Right cardiac atrium (tissue), 5 donors: ENCODE results near the gene STARD13. TPM values are rescaled to one million over a fixed set of nuclear protein-coding genes. Genes with fewer than 3 reads are reported as not detected.

Source experiments
- ATAC-seq, 2 donors: fragments of 200-7000 bp; cut with Tn5 transposase; one replicate each; pipeline versions ENCODE4 v1.8.0 to v1.9.1; 2020; ENCODE audit warnings: moderate library complexity in 2 of 2, mild to moderate bottlenecking in 1 of 2
- DNase-seq, 3 donors: peaks; one replicate each; pipeline ENCODE4 v3.0.0-alpha.2; 2020
- H3K27ac ChIP-seq: one replicate; pipeline ENCODE4 v1.5.1; 2013; ENCODE audit warnings: mild to moderate bottlenecking, low read length, control low read depth, moderate library complexity
- H3K27me3 ChIP-seq: one replicate; pipeline ENCODE4 v1.6.1; 2013; ENCODE audit not compliant: control insufficient read depth, insufficient read depth
- H3K4me1 ChIP-seq: one replicate; pipeline ENCODE4 v1.6.1; 2013; ENCODE audit warnings: low read length; ENCODE audit not compliant: control insufficient read depth, insufficient read depth
- H3K4me3 ChIP-seq: one replicate; pipeline ENCODE4 v1.5.1; 2013; ENCODE audit warnings: low read length, control low read depth
- H3K9me3 ChIP-seq: one replicate; pipeline ENCODE4 v1.6.1; 2013; ENCODE audit warnings: low read length; ENCODE audit not compliant: control insufficient read depth
- WGBS: extraction: QIAGEN DNeasy Blood & Tissue Kit; methylation state at CpG from one replicate; pipeline ENCODE4 v1.1.7; 2013; 5-methylcytosine and 5-hydroxymethylcytosine counted together
- intact Hi-C, 4 donors: fragments of 100-400 bp; cut with DNase I; formaldehyde crosslinking; loops; one replicate each; pipeline versions ENCODE4 v1.11.0 to v1.14.0; 2022 to 2023
- polyA plus RNA-seq: library from polyadenylated mRNA; stranded (reverse); fragments of 200-250 nt; gene quantifications from one replicate; pipeline ENCODE4 v1.2.3, GENCODE V29; 2013
- total RNA-seq, 4 donors: library from RNA; stranded (reverse); fragmentation: NEBNext Ultra II Directional; extraction: Animal tissue kit (Norgen Biotek cat#: 25700); gene quantifications; one replicate each; pipeline ENCODE4 v1.2.1, GENCODE V29; 2021
- donor health status: healthy with polysubstance abuse.
- donor health status: DM: no; HTN: yes; CAD: no.
- donor health status: DM: no; HTN: no; CAD: no.
- donor health status: DM: no; HTN: yes; CAD: no; lungs with severe emphysema.
- donor health status: DM: yes; HTN: yes; CAD: no.

Gene STARD13
- total and polyA plus RNA-seq, 5 donors: 9.6 to 35.7 (median 27.3) TPM

DNA sequence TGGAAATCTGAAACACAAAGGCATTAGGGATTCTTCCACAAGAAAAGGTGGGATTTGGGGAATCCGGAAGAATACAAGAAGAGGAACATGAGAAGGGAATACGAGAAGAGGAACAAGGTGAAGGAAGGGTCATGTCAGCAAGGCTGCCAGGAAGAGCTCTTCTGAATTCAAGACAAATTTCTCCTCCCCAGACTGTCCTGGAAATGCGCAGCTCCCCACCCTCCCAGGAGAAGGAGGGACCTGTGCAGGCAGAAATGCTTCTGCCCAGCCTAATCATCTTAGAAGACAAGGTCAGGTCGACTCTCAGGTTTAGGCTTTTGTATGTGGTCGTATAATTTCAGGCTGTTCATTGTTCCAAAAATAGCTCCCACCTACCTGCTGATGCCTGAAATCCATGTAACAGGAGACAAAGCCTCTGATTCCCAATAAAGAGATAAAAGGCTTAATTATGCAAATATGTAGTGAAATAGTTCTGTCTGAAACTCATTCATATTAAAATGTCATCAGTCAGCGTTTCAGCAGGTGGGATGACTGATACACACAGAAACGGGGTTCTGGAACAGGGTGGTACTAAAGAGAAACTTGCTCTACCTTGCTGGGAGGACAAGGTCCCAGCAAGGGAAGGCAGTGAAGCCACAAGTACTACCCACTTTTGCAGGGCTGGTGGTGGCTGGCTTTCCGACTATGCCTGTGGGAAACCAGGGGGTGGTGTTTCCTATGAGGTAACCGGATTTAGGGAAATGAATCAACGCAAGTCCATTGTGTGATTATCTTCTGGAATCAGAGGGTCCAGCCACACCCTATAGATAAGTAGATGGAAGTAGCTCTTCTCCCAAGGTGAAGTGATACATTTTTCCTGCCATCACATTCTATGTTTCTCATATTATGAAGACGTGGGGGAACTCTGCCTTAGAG is 193.2 kb downstream of the STARD13 start:
- peak; percentile 43 to 89 for ATAC-seq
- Histone ChIP-seq H3K9me3 (no peaks in the 10 kb centered on the region), H3K27me3 (no peaks in the 10 kb centered on the region), H3K4me3 (no peak overlapping the region), H3K27ac (no peak overlapping the region), H3K4me1 (peaks cover 2% of the 10 kb centered on the region)
- WGBS: 73% methylated on average over 11 of the region's 11 CpGs
- intact Hi-C loops: no loop called here
- peak in 1 of 3 donors; percentile 22 for DNase-seq

DNA sequence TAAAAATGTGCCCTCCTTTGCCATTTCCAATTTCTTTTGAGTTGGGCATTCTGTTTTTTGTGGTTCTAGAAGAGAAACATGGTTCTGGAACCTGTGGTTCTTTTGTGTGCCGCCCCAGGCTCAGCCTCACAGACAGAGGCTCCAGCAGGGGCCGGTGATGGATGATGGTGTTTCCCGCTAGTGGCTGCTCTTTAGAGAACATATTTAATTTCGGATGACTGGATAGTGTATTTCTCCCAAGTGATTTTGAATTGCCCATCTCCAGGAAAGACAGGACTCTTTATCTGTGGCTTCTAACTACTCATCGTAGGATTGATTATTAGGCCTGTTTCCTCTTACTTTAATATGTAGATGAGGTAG is 194.2 kb downstream of the STARD13 start:
- Histone ChIP-seq H3K27me3 (no peaks in the 10 kb centered on the region), H3K27ac (no peak overlapping the region), H3K4me3 (no peak overlapping the region), H3K4me1 (peaks cover 2% of the 10 kb centered on the region), H3K9me3 (no peaks in the 10 kb centered on the region)
- no peak for DNase-seq
- intact Hi-C loops: no loop called here
- 95% methylated on average over 5 of the region's 5 CpGs for WGBS
- no peak for ATAC-seq

DNA sequence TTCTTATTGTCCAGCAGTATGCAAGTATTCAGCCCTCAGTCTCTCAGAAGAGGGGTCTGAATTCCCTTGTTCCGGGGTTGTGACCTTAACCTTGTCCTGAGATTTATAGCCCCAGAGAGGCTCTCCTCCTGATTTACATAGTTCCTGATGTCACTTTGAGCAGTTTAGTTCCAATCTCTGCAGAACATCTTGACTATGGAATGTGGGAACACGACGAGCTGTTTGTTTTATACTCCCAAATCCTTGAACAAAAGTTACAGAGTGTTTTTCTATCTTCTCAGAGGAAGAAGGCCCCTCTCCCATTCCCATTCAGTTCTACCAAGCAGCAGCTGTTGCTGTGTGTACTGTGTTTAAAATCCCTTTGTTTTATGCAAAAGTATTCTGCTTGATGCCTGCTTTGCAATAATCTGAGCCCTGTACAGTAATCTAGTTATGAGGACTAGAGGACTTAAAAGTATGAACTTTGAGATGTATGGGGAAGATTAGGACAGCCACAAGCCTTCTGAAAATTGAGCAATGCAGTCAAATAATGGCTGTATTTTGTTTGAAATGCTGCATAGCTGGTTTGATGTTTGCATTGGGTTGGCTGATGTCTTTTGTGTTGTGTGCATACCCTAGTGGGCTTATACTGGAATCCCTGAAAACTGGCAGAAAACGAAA is 194.7 kb downstream of the STARD13 start:
- DNase-seq: no peak
- WGBS: 56% methylated on average over 4 of the region's 4 CpGs

DNA sequence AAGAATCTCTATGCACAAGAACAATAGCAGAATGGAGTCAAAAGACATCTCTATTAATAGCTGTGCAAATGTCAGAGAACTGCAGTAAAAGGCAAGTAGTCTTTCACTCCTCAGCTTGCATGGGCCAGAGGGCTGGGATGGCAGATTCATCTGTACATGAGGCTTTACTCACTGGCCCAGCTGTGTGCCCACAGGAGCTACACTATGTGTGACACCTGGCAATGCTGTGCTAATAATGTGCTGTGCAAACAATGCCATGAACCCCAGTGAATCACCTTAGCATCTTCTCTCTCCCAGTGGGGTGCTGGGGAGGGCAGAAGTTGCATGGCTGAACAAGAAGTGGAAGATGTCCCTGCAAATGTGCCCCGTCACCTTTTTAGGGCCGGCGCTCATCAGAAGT is 196.2 kb downstream of the STARD13 start:
- ATAC-seq (no peak), DNase-seq (no peak)
- Histone ChIP-seq H3K4me3 (no peak overlapping the region), H3K9me3 (no peaks in the 10 kb centered on the region), H3K4me1 (peaks cover 2% of the 10 kb centered on the region), H3K27ac (no peak overlapping the region), H3K27me3 (no peaks in the 10 kb centered on the region)
- WGBS: 97% methylated on average over 3 of the region's 3 CpGs
- intact Hi-C loops: no loop called here

More for the DNA sequence above, 194.7 kb downstream of the STARD13 start:
- peaks cover 2% of the 10 kb centered on the region for H3K4me1 ChIP-seq
- H3K9me3 ChIP-seq: no peaks in the 10 kb centered on the region
- intact Hi-C loops: no loop called here
- no peak overlapping the region for H3K27ac ChIP-seq
- H3K27me3 ChIP-seq: no peaks in the 10 kb centered on the region
- peak in 1 of 2 donors; percentile 17 for ATAC-seq
- H3K4me3 ChIP-seq: no peak overlapping the region

DNA sequence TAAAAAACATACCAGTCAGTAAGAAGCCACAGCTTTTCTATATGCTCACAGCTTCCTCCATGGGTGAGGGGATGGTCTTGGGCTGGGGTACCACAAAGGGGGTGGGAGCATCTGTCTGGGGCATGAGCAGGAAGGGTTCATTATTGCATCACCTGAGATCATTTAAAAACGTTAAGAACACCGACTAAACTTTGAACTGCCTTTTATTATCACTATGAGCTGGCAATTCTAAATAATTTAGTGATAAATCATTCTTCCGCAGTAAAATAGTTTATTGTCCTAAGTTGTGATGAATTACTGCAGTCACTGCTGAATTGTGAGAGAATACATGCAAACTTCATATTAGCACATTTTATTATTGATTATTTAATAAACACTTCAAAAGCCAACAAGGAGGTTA is 197.8 kb downstream of the STARD13 start:
- Histone ChIP-seq H3K9me3 (no peaks in the 10 kb centered on the region), H3K4me3 (no peak overlapping the region), H3K4me1 (peaks cover 2% of the 10 kb centered on the region), H3K27me3 (no peaks in the 10 kb centered on the region), H3K27ac (no peak overlapping the region)
- DNase-seq (no peak), ATAC-seq (no peak)
- intact Hi-C loops: no loop called here
- 67% methylated on average over 3 of the region's 3 CpGs for WGBS

DNA sequence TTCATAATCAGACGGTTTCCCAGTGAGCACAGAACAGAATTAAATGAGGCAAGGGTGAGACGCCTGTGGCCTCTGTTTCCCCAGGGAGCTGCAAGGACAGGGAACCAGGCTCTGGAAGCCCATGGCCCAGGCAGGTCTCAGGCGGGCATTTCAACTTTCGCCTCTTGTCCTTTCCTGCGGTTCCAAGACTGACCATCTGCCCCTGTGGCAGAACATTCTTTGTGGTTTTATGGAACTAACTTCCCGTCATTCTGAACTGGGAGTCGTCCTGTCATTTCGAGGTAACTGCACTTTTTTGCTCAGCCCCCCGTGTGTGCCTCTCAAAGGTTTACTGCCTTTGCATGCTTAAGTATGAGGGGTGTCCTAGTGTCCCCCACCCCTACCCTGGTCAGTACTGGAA is 198.5 kb downstream of the STARD13 start:
- Histone ChIP-seq H3K4me3 (no peak overlapping the region), H3K27me3 (no peaks in the 10 kb centered on the region), H3K27ac (no peak overlapping the region), H3K9me3 (no peaks in the 10 kb centered on the region), H3K4me1 (peaks cover 2% of the 10 kb centered on the region)
- intact Hi-C loops: no loop called here
- ATAC-seq: no peak
- 89% methylated on average over 9 of the region's 9 CpGs for whole genome bisulfite sequencing
- DNase-seq: no peak

DNA sequence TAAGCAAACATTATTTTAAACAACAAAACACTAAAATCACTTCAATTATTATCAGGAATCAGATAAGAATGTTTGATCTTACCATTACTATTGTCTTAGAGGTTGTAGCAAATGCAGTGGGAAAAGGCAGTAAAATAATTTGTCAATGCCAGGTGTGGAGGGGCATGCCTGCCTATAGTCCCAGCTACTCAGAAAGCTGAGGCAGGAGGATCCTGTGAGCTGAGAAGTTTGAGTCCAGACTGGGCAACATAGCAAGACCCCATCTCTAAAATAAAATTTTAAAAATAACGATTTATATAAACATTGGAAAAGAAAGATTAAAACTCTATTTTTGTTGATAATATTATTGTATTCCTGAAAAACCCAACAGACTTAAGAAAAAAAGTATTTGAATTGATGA is 202.5 kb downstream of the STARD13 start:
- WGBS: 96% methylated on average over 1 of the region's 1 CpG
- Histone ChIP-seq H3K27ac (no peak overlapping the region), H3K4me1 (no peaks in the 10 kb centered on the region), H3K9me3 (no peaks in the 10 kb centered on the region), H3K27me3 (no peaks in the 10 kb centered on the region), H3K4me3 (no peak overlapping the region)
- intact Hi-C loops: no loop called here
- ATAC-seq: no peak
- no peak for DNase-seq

DNA sequence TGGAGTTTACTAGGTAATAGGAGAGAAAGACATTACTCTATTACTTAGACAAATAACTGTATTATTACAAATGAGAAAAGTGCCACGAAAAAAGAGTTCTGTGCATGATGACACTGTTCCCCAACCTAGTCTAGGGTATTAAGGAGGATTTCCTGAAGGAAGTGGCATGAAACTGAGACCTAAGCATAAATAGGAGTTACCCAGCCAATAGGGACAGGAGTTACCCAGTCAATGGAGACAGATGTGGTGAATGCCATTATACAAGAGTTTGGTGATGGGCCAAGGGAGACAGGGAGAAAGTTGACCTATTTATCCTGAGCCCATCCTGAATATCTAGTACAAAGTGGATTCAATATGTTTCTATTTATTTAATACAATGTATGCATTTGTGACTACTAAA is 203.9 kb downstream of the STARD13 start:
- Histone ChIP-seq H3K27ac (no peak overlapping the region), H3K27me3 (no peaks in the 10 kb centered on the region), H3K9me3 (no peaks in the 10 kb centered on the region), H3K4me1 (no peaks in the 10 kb centered on the region), H3K4me3 (no peak overlapping the region)
- 73% methylated on average over 1 of the region's 1 CpG for WGBS
- intact Hi-C loops: no loop called here
- DNase-seq: no peak
- ATAC-seq: no peak

DNA sequence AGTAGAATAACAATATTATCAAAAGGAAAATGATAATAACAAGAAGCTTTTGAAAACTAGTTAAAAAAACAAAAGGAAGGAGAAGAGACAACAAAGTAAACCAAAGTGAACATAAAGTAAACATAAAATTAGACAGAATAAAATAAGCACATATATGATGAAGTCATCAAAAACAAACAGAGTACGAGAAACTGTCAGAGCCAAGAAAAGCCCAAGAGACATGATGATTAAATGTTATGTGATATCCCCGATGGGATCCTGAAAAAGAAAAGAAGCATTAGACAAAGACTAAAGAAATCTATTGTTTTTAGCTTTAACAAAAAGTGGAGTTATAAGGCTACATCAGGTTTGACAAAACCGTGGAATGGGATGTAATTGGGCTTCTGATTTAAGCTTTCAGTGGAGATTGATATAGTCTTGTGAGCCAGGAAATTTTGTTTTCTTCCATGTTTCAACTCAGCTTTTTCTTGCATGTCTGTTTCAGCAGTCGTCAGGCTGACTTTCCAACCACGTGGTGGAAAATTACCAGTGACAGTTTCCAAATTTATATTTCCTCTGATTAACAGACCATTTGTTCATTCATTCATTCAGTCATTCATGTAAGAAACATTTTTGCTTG is 204.5 kb downstream of the STARD13 start:
- Histone ChIP-seq H3K4me3 (no peak overlapping the region), H3K4me1 (no peaks in the 10 kb centered on the region), H3K27ac (no peak overlapping the region), H3K9me3 (no peaks in the 10 kb centered on the region), H3K27me3 (no peaks in the 10 kb centered on the region)
- ATAC-seq (no peak), DNase-seq (no peak)
- 33% methylated on average over 5 of the region's 5 CpGs for WGBS
- intact Hi-C loops: no loop called here

DNA sequence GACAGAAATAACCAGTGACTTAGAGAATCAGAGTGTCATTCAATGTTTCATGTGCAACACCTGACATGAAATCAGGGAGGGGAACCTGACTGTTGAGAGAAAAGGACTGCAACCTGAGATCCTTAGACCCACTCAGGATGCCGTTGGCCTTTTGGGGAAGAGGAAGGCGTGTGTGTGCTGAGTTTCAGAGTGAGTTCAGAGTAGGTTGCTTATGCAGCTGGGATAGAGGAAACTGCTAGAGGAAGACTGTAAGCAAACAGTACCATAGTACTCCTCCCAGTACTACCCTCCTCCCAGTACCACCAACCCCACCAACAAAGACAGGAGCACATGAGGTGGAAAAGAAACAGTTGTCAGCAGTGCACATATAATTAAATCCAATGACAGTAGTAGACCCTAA is 205.6 kb downstream of the STARD13 start:
- Histone ChIP-seq H3K27ac (no peak overlapping the region), H3K9me3 (no peaks in the 10 kb centered on the region), H3K4me3 (no peak overlapping the region), H3K4me1 (no peaks in the 10 kb centered on the region), H3K27me3 (no peaks in the 10 kb centered on the region)
- DNase-seq: no peak
- 79% methylated on average over 2 of the region's 2 CpGs for WGBS
- intact Hi-C loops: no loop called here
- peak in 1 of 2 donors; percentile 40 for ATAC-seq

DNA sequence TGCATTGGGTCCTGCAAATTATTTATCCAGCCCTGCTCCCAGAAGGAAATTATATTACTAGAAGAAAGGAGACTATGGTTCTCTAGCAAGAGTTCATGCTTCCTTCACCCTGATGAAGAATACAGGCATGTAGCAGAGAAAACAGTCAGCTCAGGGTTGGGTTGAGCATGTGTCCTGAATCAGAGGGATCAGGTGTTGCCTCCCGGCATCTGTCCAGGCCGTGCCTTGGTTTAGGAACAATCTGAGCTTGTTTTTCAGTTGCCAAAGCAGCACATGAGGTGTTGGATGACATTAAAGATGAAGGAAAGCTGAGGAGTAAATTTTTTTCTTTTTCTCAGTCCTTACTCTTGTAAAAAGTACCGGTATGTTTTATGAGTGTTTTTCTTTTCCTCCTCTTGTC is 207.3 kb downstream of the STARD13 start:
- DNase-seq: peak in 1 of 3 donors; percentile 61
- Histone ChIP-seq H3K4me3 (no peak overlapping the region), H3K9me3 (no peaks in the 10 kb centered on the region), H3K27me3 (no peaks in the 10 kb centered on the region), H3K27ac (no peak overlapping the region), H3K4me1 (no peaks in the 10 kb centered on the region)
- intact Hi-C loops: no loop called here
- 79% methylated on average over 3 of the region's 3 CpGs for WGBS
- peak in 1 of 2 donors; percentile 29 for ATAC-seq
